HG03457 (cell line): Measurements from ENCODE around the gene TMEM218.
A peak's percentile ranks its signal among the peaks of the same experiment; 100 is the strongest.

Experiments used
- ATAC-seq: cut with Tn5 transposase; IDR thresholded peaks from one replicate; pipeline ENCODE4 v1.9.1; 2021; ENCODE audit warnings: moderate number of reproducible peaks; ENCODE audit not compliant: unreplicated experiment

TMEM218 gene

GRCh38 chr11:125129316-125129993, 18.0 kb upstream of the TMEM218 start:
- ATAC-seq = no peak

GRCh38 chr11:125128450-125128849, 17.0 kb upstream of the TMEM218 start:
- no peak for ATAC-seq

GRCh38 chr11:125124618-125124992, 13.2 kb upstream of the TMEM218 start:
- ATAC-seq = no peak

GRCh38 chr11:125123947-125124617, 12.7 kb upstream of the TMEM218 start:
- peak; percentile 71 for ATAC-seq

- ATAC-seq = no peak
Measured at GRCh38 chr11:125123194-125123946, 11.9 kb upstream of the TMEM218 start.

DNA sequence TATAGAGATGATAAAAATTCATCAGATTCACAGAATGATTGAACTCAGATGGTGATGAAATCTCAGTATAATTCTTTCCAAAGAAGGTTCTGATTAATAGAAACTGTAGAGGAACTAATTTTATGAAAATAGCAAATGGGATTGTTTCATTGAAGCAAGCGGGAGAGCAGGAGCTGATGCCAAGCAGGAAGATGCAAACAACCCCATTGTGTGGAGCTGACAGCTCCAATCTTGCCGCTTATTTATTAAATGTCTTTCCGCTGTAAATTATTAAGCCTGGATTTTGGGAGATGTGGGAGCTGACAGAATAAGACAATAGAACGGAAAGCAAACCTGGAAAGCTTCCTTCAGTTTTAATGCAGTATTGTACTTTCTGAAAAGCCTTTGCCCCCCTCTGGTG, 6.0 kb upstream of the TMEM218 start:
- ATAC-seq = no peak

DNA sequence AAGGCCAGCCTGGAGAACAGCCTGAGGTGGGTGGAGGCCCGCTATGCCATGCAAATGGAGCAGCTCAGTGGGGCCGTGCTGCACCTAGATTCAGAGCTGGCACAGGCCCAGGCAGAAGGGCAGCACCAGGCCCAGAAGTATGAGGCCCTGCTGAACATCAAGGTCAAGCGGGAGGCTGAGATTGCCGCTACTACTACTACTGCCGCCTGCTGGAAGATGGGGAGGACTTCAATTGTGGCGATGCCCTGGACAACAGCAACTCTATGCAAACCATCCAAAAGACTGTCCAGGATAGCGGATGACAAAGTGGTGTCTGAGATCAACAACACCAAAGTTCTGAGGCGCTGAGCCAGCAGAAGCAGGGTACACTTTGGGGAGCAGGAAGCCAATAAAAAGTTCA, 3.1 kb upstream of the TMEM218 start:
- ATAC-seq = no peak

- ATAC-seq = no peak
Measured at GRCh38 chr11:125112208-125112604, 780 bp upstream of the TMEM218 start.

GRCh38 chr11:125111001-125111342, 454 bp downstream of the TMEM218 start:
- ATAC-seq = no peak

DNA sequence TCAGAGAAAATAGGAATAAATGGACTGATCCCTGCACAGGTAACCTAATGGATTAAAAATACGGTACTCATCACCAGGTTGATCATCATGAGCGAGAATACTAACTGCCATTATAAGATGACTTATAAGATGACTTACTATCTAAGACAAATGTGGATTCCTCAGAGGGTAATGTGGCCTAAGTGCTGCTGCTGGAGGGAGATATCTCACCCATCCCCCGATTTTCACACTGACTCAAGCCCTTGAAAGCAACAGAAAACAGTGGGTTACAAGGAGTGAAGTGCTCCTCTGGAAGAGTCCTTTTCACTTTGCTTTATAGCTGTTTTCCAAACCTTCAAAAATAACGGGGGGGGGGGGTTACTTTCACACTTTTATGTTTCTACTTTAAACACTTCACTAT, 920 bp downstream of the TMEM218 start:
- no peak for ATAC-seq

- no peak for ATAC-seq
Measured at GRCh38 chr11:125108469-125108868, 3.0 kb downstream of the TMEM218 start.

GRCh38 chr11:125105926-125106325, 5.5 kb downstream of the TMEM218 start:
- ATAC-seq = no peak

DNA sequence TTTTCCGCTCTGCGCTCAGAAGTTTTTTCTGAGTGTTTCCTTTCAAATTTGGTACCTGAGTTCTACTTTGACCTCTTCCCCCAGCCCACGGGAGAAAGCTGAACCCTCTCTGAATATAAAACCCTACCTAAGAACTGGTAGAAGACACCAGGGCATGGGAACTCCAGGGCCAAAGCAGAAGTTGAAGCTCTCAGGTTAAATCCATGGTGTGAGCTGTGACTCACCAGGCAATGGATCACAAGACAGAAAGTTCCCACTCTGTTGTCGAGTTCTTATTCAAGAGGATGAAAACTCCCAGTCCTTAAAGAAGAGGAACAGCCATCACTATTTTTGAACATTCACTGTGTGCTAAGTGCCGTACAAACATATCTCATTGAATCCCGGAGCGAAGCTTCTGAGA, 8.9 kb downstream of the TMEM218 start:
- ATAC-seq = no peak

GRCh38 chr11:125102025-125102424, 9.4 kb downstream of the TMEM218 start:
- ATAC-seq = no peak

GRCh38 chr11:125101596-125101995, 9.8 kb downstream of the TMEM218 start:
- no peak for ATAC-seq

DNA sequence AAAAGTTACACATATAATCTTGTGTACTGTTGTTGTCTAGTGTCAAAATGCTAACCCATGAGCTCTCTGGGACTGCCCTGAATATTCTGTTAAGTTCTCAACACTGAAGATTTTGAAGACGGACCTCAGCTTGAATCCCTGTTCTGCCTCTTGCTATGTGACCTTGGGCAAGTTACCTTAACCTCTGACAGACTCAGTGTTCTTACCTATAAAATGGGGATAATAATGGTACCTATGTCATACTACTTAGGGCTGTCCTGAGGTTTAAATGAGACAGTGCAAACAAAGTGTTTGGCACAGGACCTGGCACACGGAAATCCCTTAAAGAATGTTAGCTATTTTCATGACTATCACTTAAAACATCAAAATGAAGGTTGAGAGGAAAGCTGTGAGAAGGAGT, 11.3 kb downstream of the TMEM218 start:
- no peak for ATAC-seq

- ATAC-seq = no peak
Measured at GRCh38 chr11:125094731-125095130, 16.7 kb downstream of the TMEM218 start.

GRCh38 chr11:125093502-125093901, 17.9 kb downstream of the TMEM218 start:
- ATAC-seq = no peak

GRCh38 chr11:125092669-125093068, 18.8 kb downstream of the TMEM218 start:
- ATAC-seq = no peak

GRCh38 chr11:125091877-125092664, 19.4 kb downstream of the TMEM218 start:
- no peak for ATAC-seq

- ATAC-seq = no peak
Measured at GRCh38 chr11:125091247-125091876, 20.1 kb downstream of the TMEM218 start.
